Tongue (tissue), 2 donors: ENCODE results near the gene LINC01488. TPM values are rescaled to one million over a fixed set of nuclear protein-coding genes. Genes with fewer than 3 reads are reported as not detected.

Experiments
- DNase-seq: peaks from one replicate; pipeline ENCODE4 v3.0.0-alpha.2; 2015
- total RNA-seq: library from RNA; depleted of rRNA; stranded (reverse); fragments of >200 nt; gene quantifications from one replicate; pipeline ENCODE4 v1.2.3, GENCODE V29; 2014

Gene LINC01488
- total RNA-seq, 1 donor from 2014 or later = not detected

- no peak for DNase-seq
Measured at GRCh38 chr11:69530278-69531070, 49.0 kb downstream of the LINC01488 start.

GRCh38 chr11:69531071-69531716 is 49.7 kb downstream of the LINC01488 start:
- no peak for DNase-seq

GRCh38 chr11:69531717-69532088 is 50.2 kb downstream of the LINC01488 start:
- DNase-seq = no peak

- no peak for DNase-seq
Measured at GRCh38 chr11:69533296-69534165, 52.1 kb downstream of the LINC01488 start.

- no peak for DNase-seq
Measured at GRCh38 chr11:69534166-69534530, 52.7 kb downstream of the LINC01488 start.

GRCh38 chr11:69535908-69536307 is 54.4 kb downstream of the LINC01488 start:
- DNase-seq = no peak

GRCh38 chr11:69536406-69536805 is 54.9 kb downstream of the LINC01488 start:
- DNase-seq = no peak

GRCh38 chr11:69537126-69537525 is 55.7 kb downstream of the LINC01488 start:
- no peak for DNase-seq

GRCh38 chr11:69537855-69538640 is 56.6 kb downstream of the LINC01488 start:
- DNase-seq = no peak

GRCh38 chr11:69538854-69539253 is 57.4 kb downstream of the LINC01488 start:
- DNase-seq = peak; percentile 46

- peak; percentile 50 for DNase-seq
Measured at GRCh38 chr11:69539416-69540117, 58.1 kb downstream of the LINC01488 start.

- DNase-seq = no peak
Measured at GRCh38 chr11:69540118-69541000, 58.9 kb downstream of the LINC01488 start.

- DNase-seq = no peak
Measured at GRCh38 chr11:69541001-69541285, 59.5 kb downstream of the LINC01488 start.

- no peak for DNase-seq
Measured at GRCh38 chr11:69541501-69542313, 60.2 kb downstream of the LINC01488 start.

GRCh38 chr11:69542314-69543168 is 61.1 kb downstream of the LINC01488 start:
- DNase-seq = no peak
